ENCODE measurements around the gene GSG1. TPM values are rescaled to one million over a fixed set of nuclear protein-coding genes. Genes with fewer than 3 reads are reported as not detected.

The GSG1 gene
- total RNA-seq, 1 donor: 0.36 TPM

GRCh38 chr12:13120413-13120812 lies 16.9 kb upstream of the GSG1 start:
- no peaks in the 10 kb centered on the region for H3K79me2 ChIP-seq (ENCODE audit: insufficient read depth, low read length)
- no peaks in the 10 kb centered on the region for H3K36me3 ChIP-seq (ENCODE audit: insufficient read depth, low read length)
- H3K9me3 ChIP-seq (ENCODE audit: low read depth, low read length): no peaks in the 10 kb centered on the region
- peak; percentile 29 for DNase-seq (ENCODE audit: insufficient read length, low spot score, missing footprints)
- no peak overlapping the region for H3K4me2 ChIP-seq (ENCODE audit: insufficient read depth, low read length)
- H4K20me1 ChIP-seq (ENCODE audit: insufficient read depth, low read length): no peaks in the 10 kb centered on the region
- H3K27ac ChIP-seq (ENCODE audit: low read depth, low read length): peak overlapping the region; percentile 67
- peak; percentile 26 for TF ChIP-seq CTCF (IDR thresholded peaks at IDR 0.05; ENCODE audit: extremely low read depth, low read depth, low read length)
- peaks cover 46% of the 10 kb centered on the region for H3K4me1 ChIP-seq (ENCODE audit: insufficient read depth, low read length)
- H3K4me3 ChIP-seq (ENCODE audit: insufficient read depth, low read length): no peak overlapping the region
- H2AFZ ChIP-seq (ENCODE audit: low read length): no peak overlapping the region
- no peaks in the 10 kb centered on the region for H3K27me3 ChIP-seq (ENCODE audit: insufficient read depth, low read length)

DNA sequence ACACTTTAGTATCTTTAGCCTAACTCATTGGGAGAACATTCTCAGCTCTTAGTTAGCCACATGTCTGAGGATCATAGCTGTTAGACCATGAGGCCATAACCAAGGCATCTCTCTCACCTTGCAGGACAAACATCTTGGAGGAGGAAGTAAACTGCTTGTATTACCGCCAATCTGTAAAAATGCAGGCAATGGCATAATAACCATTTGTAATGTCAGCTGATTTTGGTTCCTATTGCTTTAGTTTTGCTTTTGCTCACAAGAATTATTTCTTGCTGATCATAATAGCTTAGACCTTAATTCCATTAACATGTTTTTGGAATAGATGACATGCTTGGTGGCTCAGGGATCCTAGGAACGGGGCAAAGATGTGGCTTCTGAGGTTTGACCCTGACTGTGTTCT lies 16.4 kb upstream of the GSG1 start:
- peaks cover 40% of the 10 kb centered on the region for H3K4me1 ChIP-seq (ENCODE audit: insufficient read depth, low read length)
- no peak overlapping the region for H2AFZ ChIP-seq (ENCODE audit: low read length)
- no peak overlapping the region for H3K4me2 ChIP-seq (ENCODE audit: insufficient read depth, low read length)
- DNase-seq (ENCODE audit: insufficient read length, low spot score, missing footprints): no peak
- H3K27me3 ChIP-seq (ENCODE audit: insufficient read depth, low read length): no peaks in the 10 kb centered on the region
- H3K9me3 ChIP-seq (ENCODE audit: low read depth, low read length): no peaks in the 10 kb centered on the region
- H3K36me3 ChIP-seq (ENCODE audit: insufficient read depth, low read length): no peaks in the 10 kb centered on the region
- H3K4me3 ChIP-seq (ENCODE audit: insufficient read depth, low read length): no peak overlapping the region
- no peaks in the 10 kb centered on the region for H4K20me1 ChIP-seq (ENCODE audit: insufficient read depth, low read length)
- H3K27ac ChIP-seq (ENCODE audit: low read depth, low read length): peak overlapping the region; percentile 67
- no peaks in the 10 kb centered on the region for H3K79me2 ChIP-seq (ENCODE audit: insufficient read depth, low read length)
- no peak for TF ChIP-seq CTCF (IDR thresholded peaks at IDR 0.05; ENCODE audit: extremely low read depth, low read depth, low read length)

- Histone ChIP-seq H3K79me2 (ENCODE audit: insufficient read depth, low read length) (no peaks in the 10 kb centered on the region), H3K4me1 (ENCODE audit: insufficient read depth, low read length) (peaks cover 42% of the 10 kb centered on the region), H4K20me1 (ENCODE audit: insufficient read depth, low read length) (no peaks in the 10 kb centered on the region), H3K36me3 (ENCODE audit: insufficient read depth, low read length) (no peaks in the 10 kb centered on the region), H3K9me3 (ENCODE audit: low read depth, low read length) (peaks cover under 1% of the 10 kb centered on the region), H3K4me3 (ENCODE audit: insufficient read depth, low read length) (no peak overlapping the region), H2AFZ (ENCODE audit: low read length) (no peak overlapping the region), H3K27me3 (ENCODE audit: insufficient read depth, low read length) (no peaks in the 10 kb centered on the region), H3K4me2 (ENCODE audit: insufficient read depth, low read length) (no peak overlapping the region), H3K27ac (ENCODE audit: low read depth, low read length) (no peak overlapping the region)
- no peak for TF ChIP-seq CTCF (IDR thresholded peaks at IDR 0.05; ENCODE audit: extremely low read depth, low read depth, low read length)
- no peak for DNase-seq (ENCODE audit: insufficient read length, low spot score, missing footprints)
Observed at GRCh38 chr12:13117029-13117428, 13.6 kb upstream of the GSG1 start.

DNA sequence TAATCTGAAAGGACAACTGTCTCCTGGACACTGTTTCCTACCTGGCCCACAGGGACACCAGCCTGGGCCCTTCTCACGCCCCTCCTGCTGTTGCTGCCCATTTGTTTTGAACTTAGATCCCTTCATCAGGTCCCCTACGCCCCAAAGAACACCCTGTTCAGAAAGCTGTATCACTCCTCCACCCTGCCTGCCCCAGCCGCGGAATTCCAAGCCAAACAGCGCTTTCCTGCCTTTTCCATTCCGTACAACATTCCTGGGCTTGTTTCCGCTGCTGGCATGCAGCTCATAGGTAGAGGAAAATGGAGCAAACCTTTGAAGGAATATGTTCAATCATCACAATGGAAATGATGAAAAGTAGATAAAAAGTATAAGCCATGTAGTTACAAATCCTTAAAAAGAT lies 12.8 kb upstream of the GSG1 start:
- Histone ChIP-seq H3K27me3 (ENCODE audit: insufficient read depth, low read length) (no peaks in the 10 kb centered on the region), H2AFZ (ENCODE audit: low read length) (no peak overlapping the region), H3K9me3 (ENCODE audit: low read depth, low read length) (peaks cover 2% of the 10 kb centered on the region), H3K4me2 (ENCODE audit: insufficient read depth, low read length) (no peak overlapping the region), H3K27ac (ENCODE audit: low read depth, low read length) (no peak overlapping the region), H3K79me2 (ENCODE audit: insufficient read depth, low read length) (no peaks in the 10 kb centered on the region), H4K20me1 (ENCODE audit: insufficient read depth, low read length) (no peaks in the 10 kb centered on the region), H3K4me3 (ENCODE audit: insufficient read depth, low read length) (no peak overlapping the region), H3K36me3 (ENCODE audit: insufficient read depth, low read length) (no peaks in the 10 kb centered on the region), H3K4me1 (ENCODE audit: insufficient read depth, low read length) (peaks cover 42% of the 10 kb centered on the region)
- TF ChIP-seq CTCF (IDR thresholded peaks at IDR 0.05; ENCODE audit: extremely low read depth, low read depth, low read length): no peak
- DNase-seq (ENCODE audit: insufficient read length, low spot score, missing footprints): no peak

Measured in osteoblast (primary cell).